Brain microvascular endothelial cell (primary cell): Measurements from ENCODE around the gene ATP2B2.

ENCODE experiments used
- DNase-seq: peaks from one replicate; pipeline ENCODE4 v3.0.0-alpha.2; 2020
- H3K27ac ChIP-seq: fragments of 250-450 bp; sonication (Bioruptor Pico); 2 replicates; pipeline ENCODE4 v1.5.1; 2020; ENCODE audit warnings: mild to moderate bottlenecking, moderate library complexity
- H3K27me3 ChIP-seq: fragments of 250-450 bp; sonication (Bioruptor Pico); replicated peaks from 2 replicates; pipeline ENCODE4 v1.5.1; 2020; ENCODE audit warnings: mild to moderate bottlenecking
- H3K36me3 ChIP-seq: fragments of 250-450 bp; sonication (Bioruptor Pico); replicated peaks from 2 replicates; pipeline ENCODE4 v1.5.1; 2020; ENCODE audit warnings: mild to moderate bottlenecking
- H3K4me3 ChIP-seq: 2 replicates; pipeline ENCODE4 v1.5.1; 2011; ENCODE audit warnings: low read depth, mild to moderate bottlenecking, control low read depth, low read length, moderate library complexity
- in situ Hi-C: cut with HindIII; loops from 2 replicates; pipeline ENCODE4 v1.10.0; 2017; ENCODE audit warnings: low sequenced_read_pairs, low pct_ligation_motif_present
- TF ChIP-seq, protein P1 (sequence below): IDR thresholded peaks from 2 replicates; pipeline ENCODE4 v1.5.1; 2011; ENCODE audit warnings: low read depth, mild to moderate bottlenecking, moderate library complexity, low read length, control low read depth, inconsistent platforms; ENCODE audit errors: missing control alignments

Gene ATP2B2

DNA sequence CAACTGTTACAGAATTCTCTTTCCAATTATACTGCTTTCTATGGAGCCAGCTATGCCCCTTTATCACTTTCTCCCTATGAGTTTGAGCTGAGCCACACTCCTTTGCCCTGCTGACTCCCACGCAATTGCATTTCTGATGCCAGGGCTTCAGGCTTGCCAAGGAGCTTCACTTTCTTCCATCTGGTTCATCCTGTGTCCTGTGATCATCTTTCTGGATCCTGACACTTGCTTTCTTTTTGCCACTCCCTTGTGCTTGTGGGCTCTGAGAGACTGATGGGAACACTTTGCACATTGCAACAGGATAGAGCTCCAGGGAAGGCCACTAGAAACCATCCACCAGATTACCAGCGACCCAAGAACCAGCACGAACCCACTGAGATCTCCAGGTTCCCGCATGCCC lies 107.5 kb downstream of the ATP2B2 start:
- no peak for DNase-seq
- no peak overlapping the region for H3K27ac ChIP-seq
- in situ Hi-C loops, result no loop called here
- no peaks in the 10 kb centered on the region for H3K27me3 ChIP-seq
- TF ChIP-seq, protein P1, sequence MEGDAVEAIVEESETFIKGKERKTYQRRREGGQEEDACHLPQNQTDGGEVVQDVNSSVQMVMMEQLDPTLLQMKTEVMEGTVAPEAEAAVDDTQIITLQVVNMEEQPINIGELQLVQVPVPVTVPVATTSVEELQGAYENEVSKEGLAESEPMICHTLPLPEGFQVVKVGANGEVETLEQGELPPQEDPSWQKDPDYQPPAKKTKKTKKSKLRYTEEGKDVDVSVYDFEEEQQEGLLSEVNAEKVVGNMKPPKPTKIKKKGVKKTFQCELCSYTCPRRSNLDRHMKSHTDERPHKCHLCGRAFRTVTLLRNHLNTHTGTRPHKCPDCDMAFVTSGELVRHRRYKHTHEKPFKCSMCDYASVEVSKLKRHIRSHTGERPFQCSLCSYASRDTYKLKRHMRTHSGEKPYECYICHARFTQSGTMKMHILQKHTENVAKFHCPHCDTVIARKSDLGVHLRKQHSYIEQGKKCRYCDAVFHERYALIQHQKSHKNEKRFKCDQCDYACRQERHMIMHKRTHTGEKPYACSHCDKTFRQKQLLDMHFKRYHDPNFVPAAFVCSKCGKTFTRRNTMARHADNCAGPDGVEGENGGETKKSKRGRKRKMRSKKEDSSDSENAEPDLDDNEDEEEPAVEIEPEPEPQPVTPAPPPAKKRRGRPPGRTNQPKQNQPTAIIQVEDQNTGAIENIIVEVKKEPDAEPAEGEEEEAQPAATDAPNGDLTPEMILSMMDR, result no peak
- H3K4me3 ChIP-seq, result no peak overlapping the region
- no peaks in the 10 kb centered on the region for H3K36me3 ChIP-seq

GRCh38 chr3:10396931-10397330 lies 108.5 kb downstream of the ATP2B2 start:
- TF ChIP-seq, protein P1, result no peak
- no peak overlapping the region for H3K4me3 ChIP-seq
- DNase-seq, result no peak
- in situ Hi-C loops, result no loop called here
- no peak overlapping the region for H3K27ac ChIP-seq
- no peaks in the 10 kb centered on the region for H3K27me3 ChIP-seq
- no peaks in the 10 kb centered on the region for H3K36me3 ChIP-seq

DNA sequence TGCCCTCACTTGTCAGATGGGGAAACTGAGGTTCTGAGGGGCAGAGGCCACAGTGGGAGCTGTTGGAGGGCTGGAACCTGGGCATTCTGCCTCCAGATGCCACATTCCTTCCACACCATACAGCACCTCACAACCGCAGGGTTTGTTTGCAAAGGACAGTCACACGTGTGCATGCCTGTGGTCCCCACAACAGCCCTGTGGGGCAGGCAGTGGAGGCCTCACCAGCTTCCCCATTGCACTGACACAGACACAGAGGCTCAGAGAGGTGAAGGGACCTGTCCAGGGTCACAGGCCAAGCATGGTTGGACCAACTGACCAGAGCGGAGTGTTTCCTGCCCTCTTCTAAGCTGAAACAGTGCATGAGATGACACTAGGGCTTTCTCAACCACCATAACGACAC lies 109.3 kb downstream of the ATP2B2 start:
- no peak for DNase-seq
- Histone ChIP-seq H3K4me3 (no peak overlapping the region), H3K27me3 (no peaks in the 10 kb centered on the region), H3K27ac (no peak overlapping the region), H3K36me3 (no peaks in the 10 kb centered on the region)
- TF ChIP-seq, protein P1, result no peak
- in situ Hi-C loops, result no loop called here

GRCh38 chr3:10395671-10396070 lies 109.7 kb downstream of the ATP2B2 start:
- Histone ChIP-seq H3K36me3 (no peaks in the 10 kb centered on the region), H3K4me3 (no peak overlapping the region), H3K27me3 (no peaks in the 10 kb centered on the region), H3K27ac (no peak overlapping the region)
- DNase-seq, result no peak
- in situ Hi-C loops, result no loop called here
- TF ChIP-seq, protein P1, result no peak

GRCh38 chr3:10395196-10395595 lies 110.2 kb downstream of the ATP2B2 start:
- Histone ChIP-seq H3K4me3 (no peak overlapping the region), H3K36me3 (no peaks in the 10 kb centered on the region), H3K27ac (no peak overlapping the region), H3K27me3 (no peaks in the 10 kb centered on the region)
- DNase-seq, result no peak
- in situ Hi-C loops, result no loop called here
- TF ChIP-seq, protein P1, result no peak

DNA sequence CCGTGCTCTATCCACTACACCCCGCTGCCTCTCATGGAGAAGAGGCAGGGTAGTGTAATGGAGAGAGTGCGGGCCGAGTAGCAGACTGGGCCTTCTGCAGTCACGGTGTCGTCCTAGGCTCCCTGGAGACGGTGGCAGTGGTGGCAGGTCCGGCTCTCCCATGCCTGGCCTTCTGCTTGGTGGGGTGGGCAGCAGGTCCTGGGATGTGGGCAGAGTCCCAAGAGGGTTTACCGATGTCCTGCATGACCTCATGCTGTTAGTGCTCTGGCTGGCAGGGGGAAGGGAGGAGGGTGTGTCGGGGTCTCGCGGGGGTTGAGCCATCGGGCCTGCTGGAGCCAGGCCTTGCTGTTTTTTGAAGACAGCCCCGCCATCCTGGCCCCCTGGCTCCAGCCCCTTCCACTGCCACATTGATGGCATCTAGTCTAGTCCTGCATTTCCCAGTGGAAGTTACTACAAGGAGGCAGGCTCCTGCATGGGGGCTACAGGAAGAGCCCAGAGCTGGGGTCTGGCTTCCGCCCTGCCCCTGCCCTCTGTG lies 110.8 kb downstream of the ATP2B2 start:
- TF ChIP-seq, protein P1, result no peak
- Histone ChIP-seq H3K27ac (no peak overlapping the region), H3K4me3 (no peak overlapping the region), H3K27me3 (no peaks in the 10 kb centered on the region), H3K36me3 (no peaks in the 10 kb centered on the region)
- no peak for DNase-seq
- in situ Hi-C loops, result no loop called here
